Liver (tissue), 9 donors: ENCODE data around the gene KAT6B. TPM values are rescaled to one million over a fixed set of nuclear protein-coding genes. Genes with fewer than 3 reads are reported as not detected.

ENCODE experiments used
- DNase-seq: peaks from one replicate; pipeline ENCODE4 v3.0.0-alpha.2; 2017; ENCODE audit warnings: low spot score
- H3K27ac ChIP-seq, 2 donors: one replicate each; pipeline ENCODE4 v1.7.0; 2013; ENCODE audit warnings: inconsistent platforms in 2 of 2, low read length in 2 of 2, control low read depth in 1 of 2, low read depth in 1 of 2, mild to moderate bottlenecking in 1 of 2
- H3K27me3 ChIP-seq, 4 donors: one replicate each; pipeline versions ENCODE4 v1.6.1 to v1.7.0; 2013; ENCODE audit warnings: low read length in 3 of 4, inconsistent platforms in 1 of 4, mild to moderate bottlenecking in 1 of 4, moderate library complexity in 1 of 4; ENCODE audit not compliant: control insufficient read depth in 4 of 4, insufficient read depth in 4 of 4
- H3K36me3 ChIP-seq, 4 donors: one replicate each; pipeline versions ENCODE4 v1.6.1 to v1.7.0; 2013; ENCODE audit warnings: low read length in 3 of 4, mild to moderate bottlenecking in 3 of 4, low read depth in 1 of 4, moderate library complexity in 1 of 4; ENCODE audit not compliant: control insufficient read depth in 4 of 4, insufficient read depth in 3 of 4
- H3K4me1 ChIP-seq, 4 donors: one replicate each; pipeline versions ENCODE4 v1.6.1 to v1.7.0; 2013; ENCODE audit warnings: low read length in 3 of 4, mild to moderate bottlenecking in 3 of 4, moderate library complexity in 1 of 4; ENCODE audit not compliant: control insufficient read depth in 4 of 4, insufficient read depth in 4 of 4
- H3K4me3 ChIP-seq, 3 donors: one replicate each; pipeline versions ENCODE4 v1.6.1 to v1.7.0; 2013; ENCODE audit warnings: low read length in 3 of 3, control low read depth in 1 of 3, low read depth in 1 of 3, mild to moderate bottlenecking in 1 of 3
- H3K9ac ChIP-seq, 2 donors: one replicate each; pipeline ENCODE4 v1.7.0; 2013; ENCODE audit warnings: low read length in 2 of 2, mild to moderate bottlenecking in 2 of 2, moderate library complexity in 2 of 2, control low read depth in 1 of 2, low read depth in 1 of 2
- H3K9me3 ChIP-seq, 4 donors: one replicate each; pipeline versions ENCODE4 v1.6.1 to v1.7.0; 2013; ENCODE audit warnings: low read length in 3 of 4; ENCODE audit not compliant: control insufficient read depth in 4 of 4
- EGR1 ChIP-seq, 2 donors: IDR thresholded peaks; 2 replicates each; pipeline ENCODE4 v1.6.1; 2016 to 2018; ENCODE audit warnings: antibody characterized with exemption in 2 of 2, low read depth in 2 of 2
- FOXA1 ChIP-seq: IDR thresholded peaks from 2 replicates; pipeline ENCODE4 v1.6.1; 2016; ENCODE audit warnings: antibody characterized with exemption
- FOXA2 ChIP-seq: IDR thresholded peaks from 2 replicates; pipeline ENCODE4 v1.6.1; 2016; ENCODE audit warnings: antibody characterized with exemption
- GABPA ChIP-seq, 2 donors: IDR thresholded peaks in 1 of 2; conservative IDR thresholded peaks in 1 of 2; 2 replicates each; pipeline ENCODE4 v1.6.1; 2016; ENCODE audit warnings: antibody characterized with exemption in 2 of 2, mild to moderate bottlenecking in 1 of 2, moderate library complexity in 1 of 2
- HNF4A ChIP-seq, 2 donors: conservative IDR thresholded peaks; 2 replicates each; pipeline ENCODE4 v1.6.1; 2016; ENCODE audit warnings: antibody characterized with exemption in 2 of 2, mild to moderate bottlenecking in 2 of 2
- HNF4G ChIP-seq: IDR thresholded peaks from 2 replicates; pipeline ENCODE4 v1.6.1; 2016; ENCODE audit warnings: antibody characterized with exemption
- JUND ChIP-seq, 2 donors: IDR thresholded peaks; 2 replicates each; pipeline ENCODE4 v1.6.1; 2016; ENCODE audit warnings: antibody characterized with exemption in 2 of 2
- NR2F2 ChIP-seq: IDR thresholded peaks from 2 replicates; pipeline ENCODE4 v1.6.1; 2016; ENCODE audit warnings: antibody characterized with exemption
- RAD21 ChIP-seq, 2 donors: IDR thresholded peaks; 2 replicates each; pipeline ENCODE4 v1.6.1; 2016; ENCODE audit warnings: antibody characterized with exemption in 2 of 2, mild to moderate bottlenecking in 2 of 2
- RXRA ChIP-seq, 2 donors: IDR thresholded peaks; 2 replicates each; pipeline ENCODE4 v1.6.1; 2017 to 2018; ENCODE audit warnings: antibody characterized with exemption in 2 of 2, mild to moderate bottlenecking in 1 of 2
- TAF1 ChIP-seq: conservative IDR thresholded peaks from 2 replicates; pipeline ENCODE4 v1.6.1; 2016; ENCODE audit warnings: antibody characterized with exemption, mild to moderate bottlenecking
- YY1 ChIP-seq: IDR thresholded peaks from 2 replicates; pipeline ENCODE4 v1.6.1; 2016; ENCODE audit warnings: antibody characterized with exemption, mild to moderate bottlenecking
- WGBS: extraction: QIAGEN DNeasy Blood & Tissue Kit; methylation state at CpG from one replicate; pipeline ENCODE4 v1.1.7; 2013; 5-methylcytosine and 5-hydroxymethylcytosine counted together
- polyA plus RNA-seq, 2 donors: library from polyadenylated mRNA; stranded (reverse) in 1 of 2; unstranded in 1 of 2; fragments of 200-250 nt in 1 of 2; fragments of >200 nt in 1 of 2; fragmentation: Nextera tagmentation in 1 of 2; extraction: Ambion mirVana in 1 of 2; gene quantifications; one replicate each; pipeline versions ENCODE4 v1.2.1 to v1.2.3, GENCODE V29; 2013 to 2015
- total RNA-seq, 2 donors: library from RNA; depleted of rRNA; stranded (reverse); fragments of >200 nt; gene quantifications; one replicate each; pipeline ENCODE4 v1.2.3, GENCODE V29; 2014
- TF ChIP-seq, protein P1 (sequence below): IDR thresholded peaks from 2 replicates; pipeline ENCODE4 v1.6.1; 2016; ENCODE audit warnings: antibody characterized with exemption
- TF ChIP-seq, protein P2 (sequence below): fragments of 150-350 bp; IDR thresholded peaks from 2 replicates; pipeline ENCODE4 v1.5.1; 2017; ENCODE audit warnings: improper control_type of control experiment, low read depth, low read length; ENCODE audit not compliant: missing input control
- TF ChIP-seq, protein P3 (sequence below): IDR thresholded peaks from 2 replicates; pipeline ENCODE4 v1.6.1; 2016; ENCODE audit warnings: antibody characterized with exemption
- TF ChIP-seq, protein P4 (sequence below): IDR thresholded peaks from 2 replicates; pipeline ENCODE4 v1.6.1; 2016; ENCODE audit warnings: antibody characterized with exemption
- donor health status: healthy.
- donor health status: healthy.
- donor health status: healthy.
- donor health status: healthy.
- donor health status: healthy.

KAT6B gene
- total and polyA plus RNA-seq, 4 donors = 2.0 to 21.2 (median 8.8) TPM

DNA sequence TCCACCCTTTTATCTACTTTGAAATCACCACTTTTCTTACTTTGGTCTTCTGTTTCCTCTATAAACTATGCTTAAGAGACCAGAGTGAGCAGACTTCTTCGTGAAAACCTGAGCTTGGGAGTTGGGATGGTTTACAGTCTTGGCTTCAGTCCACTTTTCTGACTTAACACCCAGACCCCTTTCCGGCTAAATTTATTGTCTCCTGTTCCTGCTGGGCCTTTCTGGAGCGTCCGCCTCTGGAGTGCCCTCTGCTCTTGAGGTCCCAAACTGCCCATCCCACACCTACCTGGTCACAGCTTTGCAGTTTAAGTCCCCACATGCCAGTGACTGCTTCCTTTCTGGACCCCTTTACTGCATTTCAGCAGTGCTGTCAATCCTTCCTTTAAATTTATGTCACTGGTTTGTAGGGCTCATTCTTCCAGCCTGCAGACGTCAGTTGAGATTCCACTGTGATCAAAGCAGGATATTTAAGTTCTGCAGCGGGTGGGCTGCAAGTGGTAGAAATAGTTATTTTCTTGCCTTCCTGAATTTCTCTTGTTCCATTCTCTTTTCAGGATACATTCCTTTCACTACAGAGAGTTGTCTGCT, 80.3 kb downstream of the KAT6B start:
- H3K27ac ChIP-seq = no peak overlapping the region
- H3K9ac ChIP-seq = no peak overlapping the region
- no peak for DNase-seq
- WGBS = 85% methylated on average over 6 of the region's 6 CpGs
- no peaks in the 10 kb centered on the region for H3K36me3 ChIP-seq
- no peaks in the 10 kb centered on the region for H3K4me1 ChIP-seq
- H3K4me3 ChIP-seq = no peak overlapping the region
- no peaks in the 10 kb centered on the region for H3K27me3 ChIP-seq
- H3K9me3 ChIP-seq = no peaks in the 10 kb centered on the region
- no peak for TF ChIP-seq GABPA (IDR thresholded peaks at IDR 0.05 in 1 of 2, conservative IDR thresholded peaks at IDR 0.05 in 1 of 2)
- TF ChIP-seq, protein P1, sequence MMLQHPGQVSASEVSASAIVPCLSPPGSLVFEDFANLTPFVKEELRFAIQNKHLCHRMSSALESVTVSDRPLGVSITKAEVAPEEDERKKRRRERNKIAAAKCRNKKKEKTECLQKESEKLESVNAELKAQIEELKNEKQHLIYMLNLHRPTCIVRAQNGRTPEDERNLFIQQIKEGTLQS = no peak
- no peak for TF ChIP-seq HNF4A (conservative IDR thresholded peaks at IDR 0.05)
- no peak for TF ChIP-seq RAD21 (IDR thresholded peaks at IDR 0.05)
- no peak for TF ChIP-seq FOXA2

DNA sequence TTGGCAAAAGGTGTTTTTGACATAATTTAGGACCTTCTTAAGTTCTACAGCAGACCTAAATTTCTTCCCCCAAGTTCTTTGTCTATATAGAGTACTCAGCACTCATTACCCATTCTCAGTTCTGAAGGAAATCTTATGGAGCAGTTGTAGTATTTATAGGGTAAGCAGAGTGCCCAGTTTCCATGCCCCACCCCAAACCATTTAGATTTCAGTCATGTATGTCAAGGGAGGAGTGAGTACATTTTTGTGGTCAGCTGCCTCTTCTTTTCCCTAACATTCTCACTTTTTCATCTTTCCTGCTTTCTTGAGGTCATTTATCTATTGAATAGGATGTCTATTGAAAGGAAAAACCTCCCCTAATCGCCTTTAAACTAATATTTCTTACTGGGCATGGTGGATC, 83.3 kb downstream of the KAT6B start:
- no peak for TF ChIP-seq JUND (IDR thresholded peaks at IDR 0.05)
- no peak for TF ChIP-seq YY1
- no peak for TF ChIP-seq TAF1
- TF ChIP-seq, protein P2, sequence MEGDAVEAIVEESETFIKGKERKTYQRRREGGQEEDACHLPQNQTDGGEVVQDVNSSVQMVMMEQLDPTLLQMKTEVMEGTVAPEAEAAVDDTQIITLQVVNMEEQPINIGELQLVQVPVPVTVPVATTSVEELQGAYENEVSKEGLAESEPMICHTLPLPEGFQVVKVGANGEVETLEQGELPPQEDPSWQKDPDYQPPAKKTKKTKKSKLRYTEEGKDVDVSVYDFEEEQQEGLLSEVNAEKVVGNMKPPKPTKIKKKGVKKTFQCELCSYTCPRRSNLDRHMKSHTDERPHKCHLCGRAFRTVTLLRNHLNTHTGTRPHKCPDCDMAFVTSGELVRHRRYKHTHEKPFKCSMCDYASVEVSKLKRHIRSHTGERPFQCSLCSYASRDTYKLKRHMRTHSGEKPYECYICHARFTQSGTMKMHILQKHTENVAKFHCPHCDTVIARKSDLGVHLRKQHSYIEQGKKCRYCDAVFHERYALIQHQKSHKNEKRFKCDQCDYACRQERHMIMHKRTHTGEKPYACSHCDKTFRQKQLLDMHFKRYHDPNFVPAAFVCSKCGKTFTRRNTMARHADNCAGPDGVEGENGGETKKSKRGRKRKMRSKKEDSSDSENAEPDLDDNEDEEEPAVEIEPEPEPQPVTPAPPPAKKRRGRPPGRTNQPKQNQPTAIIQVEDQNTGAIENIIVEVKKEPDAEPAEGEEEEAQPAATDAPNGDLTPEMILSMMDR = no peak
- TF ChIP-seq, protein P3, sequence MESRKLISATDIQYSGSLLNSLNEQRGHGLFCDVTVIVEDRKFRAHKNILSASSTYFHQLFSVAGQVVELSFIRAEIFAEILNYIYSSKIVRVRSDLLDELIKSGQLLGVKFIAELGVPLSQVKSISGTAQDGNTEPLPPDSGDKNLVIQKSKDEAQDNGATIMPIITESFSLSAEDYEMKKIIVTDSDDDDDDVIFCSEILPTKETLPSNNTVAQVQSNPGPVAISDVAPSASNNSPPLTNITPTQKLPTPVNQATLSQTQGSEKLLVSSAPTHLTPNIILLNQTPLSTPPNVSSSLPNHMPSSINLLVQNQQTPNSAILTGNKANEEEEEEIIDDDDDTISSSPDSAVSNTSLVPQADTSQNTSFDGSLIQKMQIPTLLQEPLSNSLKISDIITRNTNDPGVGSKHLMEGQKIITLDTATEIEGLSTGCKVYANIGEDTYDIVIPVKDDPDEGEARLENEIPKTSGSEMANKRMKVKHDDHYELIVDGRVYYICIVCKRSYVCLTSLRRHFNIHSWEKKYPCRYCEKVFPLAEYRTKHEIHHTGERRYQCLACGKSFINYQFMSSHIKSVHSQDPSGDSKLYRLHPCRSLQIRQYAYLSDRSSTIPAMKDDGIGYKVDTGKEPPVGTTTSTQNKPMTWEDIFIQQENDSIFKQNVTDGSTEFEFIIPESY = no peak
- TF ChIP-seq HNF4G = no peak
- TF ChIP-seq FOXA1 = no peak
- no peak for TF ChIP-seq RXRA (IDR thresholded peaks at IDR 0.05)
- TF ChIP-seq FOXA2 = no peak
- TF ChIP-seq RAD21 (IDR thresholded peaks at IDR 0.05) = no peak
- Histone ChIP-seq H3K4me1 (peaks cover 0 to 5% (median 3%) of the 10 kb centered on the region in 4 donors), H3K9ac (no peak overlapping the region), H3K27me3 (no peaks in the 10 kb centered on the region), H3K4me3 (no peak overlapping the region), H3K9me3 (no peaks in the 10 kb centered on the region), H3K27ac (no peak overlapping the region), H3K36me3 (no peaks in the 10 kb centered on the region)
- WGBS = 94% methylated on average over 1 of the region's 1 CpG
- DNase-seq = no peak

DNA sequence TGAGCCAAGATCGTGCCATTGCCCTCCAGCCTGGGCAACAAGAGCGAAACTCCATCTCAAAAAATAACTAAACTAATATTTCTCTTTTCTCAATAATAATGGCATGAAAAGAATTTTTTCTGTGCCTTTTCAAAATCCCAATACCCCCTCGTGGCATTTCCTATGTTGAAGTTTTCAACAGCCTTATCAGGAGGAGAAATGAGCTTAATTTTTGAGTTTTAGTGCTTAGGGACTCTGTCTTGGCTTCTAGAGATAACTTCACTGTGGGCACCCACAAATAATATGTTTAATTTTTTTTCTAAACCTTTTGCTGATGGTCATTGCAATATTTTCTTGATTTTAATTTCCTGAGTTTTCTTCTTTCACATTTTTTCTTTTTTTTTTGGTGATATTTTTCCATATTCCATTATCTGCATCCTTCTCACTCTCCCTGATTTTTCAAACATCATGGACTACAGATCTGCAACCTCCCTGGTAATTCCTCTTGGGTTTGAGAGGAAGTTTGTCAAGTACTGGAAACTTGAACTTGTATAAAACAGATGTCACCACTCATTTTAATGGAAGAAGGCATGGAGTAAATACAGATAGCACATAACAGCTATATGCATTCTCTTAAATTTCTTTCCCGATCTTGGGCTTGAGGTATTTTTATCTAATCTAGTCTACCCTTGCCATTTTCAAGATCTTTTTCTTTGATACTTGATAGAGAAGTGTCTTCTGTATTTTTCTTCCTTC, 84.0 kb downstream of the KAT6B start:
- Histone ChIP-seq H3K27me3 (no peaks in the 10 kb centered on the region), H3K4me3 (no peak overlapping the region), H3K9me3 (no peaks in the 10 kb centered on the region), H3K27ac (no peak overlapping the region), H3K9ac (no peak overlapping the region), H3K36me3 (no peaks in the 10 kb centered on the region), H3K4me1 (peaks cover 0 to 7% (median 3%) of the 10 kb centered on the region in 4 donors)
- DNase-seq = no peak
- WGBS = 87% methylated on average over 4 of the region's 4 CpGs
- TF ChIP-seq FOXA2 (no peak), NR2F2 (no peak), RAD21 (IDR thresholded peaks at IDR 0.05) (no peak), YY1 (no peak), GABPA (IDR thresholded peaks at IDR 0.05 in 1 of 2, conservative IDR thresholded peaks at IDR 0.05 in 1 of 2) (no peak), JUND (IDR thresholded peaks at IDR 0.05) (no peak), FOXA1 (no peak), EGR1 (IDR thresholded peaks at IDR 0.05; ENCODE audit: low read depth in 2 of 2) (no peak), TAF1 (no peak)
- TF ChIP-seq, protein P2 = no peak
- TF ChIP-seq, protein P4, sequence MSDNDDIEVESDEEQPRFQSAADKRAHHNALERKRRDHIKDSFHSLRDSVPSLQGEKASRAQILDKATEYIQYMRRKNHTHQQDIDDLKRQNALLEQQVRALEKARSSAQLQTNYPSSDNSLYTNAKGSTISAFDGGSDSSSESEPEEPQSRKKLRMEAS = no peak
- TF ChIP-seq, protein P3 = no peak
- TF ChIP-seq, protein P1 = no peak
